K562 (cell line): Measurements from ENCODE around the gene SHISA4. TPM values are rescaled to one million over a fixed set of nuclear protein-coding genes. Genes with fewer than 3 reads are reported as not detected.

Experiments used
- ATAC-seq: fragments of 200-7000 bp; cut with Tn5 transposase; 3 replicates; pipeline ENCODE4 v1.9.1; 2020; ENCODE audit warnings: moderate library complexity
- BruUV-seq: library from RNA; stranded (reverse); fragments of 400-500 nt; replicated peaks from 2 replicates; lab custom pipeline; 2021; lab: Mats Ljungman, UMichigan
- CTCF ChIA-PET: fragments of 300-600 bp; formaldehyde crosslinking; extraction: SDS; loops from one replicate; lab custom pipeline; 2021; ENCODE audit warnings: low intra/inter-chr PET ratio; lab: Yijun Ruan, JAX
- POLR2A ChIA-PET: fragments of 300-600, 350-650 bp; sonication (Branson Sonifier 250); formaldehyde crosslinking; extraction: SDS; loops from one replicate; lab custom pipeline; 2021; ENCODE audit warnings: antibody characterized with exemption, inconsistent platforms; lab: Yijun Ruan, JAX
- DNase-seq, 4 experiments: peaks; one replicate each; pipeline versions ENCODE4 v3.0.0 to v3.0.0-alpha.2; 2011 to 2018; ENCODE audit warnings: low spot score in 3 of 4, mixed read lengths in 3 of 4; ENCODE audit errors: extremely low read depth in 1 of 4
- FAIRE-seq: peaks from 2 replicates; lab custom pipeline; 2011; peaks lifted over from hg19 to GRCh38; lab: Jason Lieb, UNC
- H2AFZ ChIP-seq: 2 replicates; pipeline ENCODE4 v1.6.0; 2011; ENCODE audit warnings: low read depth, low read length, control low read depth, inconsistent platforms
- H3K27ac ChIP-seq: fragments of 200-600 bp; 3 replicates; pipeline ENCODE4 v1.8.0; 2011; ENCODE audit warnings: low read depth, mild to moderate bottlenecking, control low read depth, inconsistent platforms, low read length, moderate library complexity, mixed read lengths; ENCODE audit errors: extremely low read depth
- H3K27me3 ChIP-seq, 2 experiments: fragments of 300-600 bp in 1 of 2; 2 replicates in 1 of 2; 3 replicates in 1 of 2; pipeline versions ENCODE4 v1.6.0 to v1.8.0; 2011; ENCODE audit warnings: inconsistent platforms in 2 of 2, low read length in 2 of 2, mild to moderate bottlenecking in 1 of 2, mixed read lengths in 1 of 2, moderate library complexity in 1 of 2; ENCODE audit not compliant: control insufficient read depth in 2 of 2, insufficient read depth in 2 of 2
- H3K36me3 ChIP-seq: fragments of 300-600 bp; 3 replicates; pipeline ENCODE4 v1.8.0; 2011; ENCODE audit warnings: mild to moderate bottlenecking, low read length, inconsistent platforms; ENCODE audit not compliant: control insufficient read depth, insufficient read depth
- H3K4me1 ChIP-seq, 2 experiments: fragments of 200-600 bp in 1 of 2; replicated peaks in 1 of 2; 2 replicates in 1 of 2; 3 replicates in 1 of 2; pipeline versions ENCODE4 v1.5.1 to v1.8.0; 2011; ENCODE audit warnings: inconsistent platforms in 2 of 2, low read length in 2 of 2, mild to moderate bottlenecking in 1 of 2, mixed read lengths in 1 of 2, moderate library complexity in 1 of 2; ENCODE audit not compliant: control insufficient read depth in 2 of 2, insufficient read depth in 2 of 2
- H3K4me2 ChIP-seq: 2 replicates; pipeline ENCODE4 v1.6.1; 2011; ENCODE audit warnings: low read length, control low read depth, inconsistent platforms, mixed read lengths; ENCODE audit not compliant: insufficient read depth
- H3K4me3 ChIP-seq: fragments of 200-600 bp; sonication (generic), shearing (Covaris generic); 2 replicates; pipeline ENCODE4 v1.5.1; 2016; ENCODE audit warnings: control low read depth, inconsistent platforms
- H3K79me2 ChIP-seq: fragments of 200-600 bp; 3 replicates; pipeline ENCODE4 v1.8.0; 2011; ENCODE audit warnings: low read length, inconsistent platforms; ENCODE audit not compliant: control insufficient read depth, insufficient read depth
- H3K9ac ChIP-seq, 2 experiments: 2 replicates each; pipeline versions ENCODE4 v1.6.0 to v1.6.1; 2011; ENCODE audit warnings: low read depth in 2 of 2, low read length in 2 of 2, control low read depth in 1 of 2, inconsistent platforms in 1 of 2, mild to moderate bottlenecking in 1 of 2, mixed read lengths in 1 of 2; ENCODE audit not compliant: insufficient read depth in 1 of 2
- H3K9me1 ChIP-seq: one replicate; pipeline ENCODE4 v1.6.0; 2011; ENCODE audit warnings: inconsistent platforms, mild to moderate bottlenecking, low read length, moderate library complexity; ENCODE audit not compliant: control insufficient read depth, insufficient read depth
- H3K9me3 ChIP-seq: replicated peaks from 2 replicates; pipeline ENCODE4 v1.5.1; 2011; ENCODE audit warnings: low read depth, low read length, inconsistent platforms; ENCODE audit not compliant: control insufficient read depth, insufficient read depth
- H4K20me1 ChIP-seq: replicated peaks from 2 replicates; pipeline ENCODE4 v1.6.1; 2011; ENCODE audit warnings: low read length, inconsistent platforms, mixed read lengths; ENCODE audit not compliant: control insufficient read depth, insufficient read depth
- EHMT2 ChIP-seq: fragments of 450-650 bp; IDR thresholded peaks from 2 replicates; pipeline ENCODE4 v1.6.1; 2018; ENCODE audit warnings: antibody characterized with exemption
- ETS2 ChIP-seq: IDR thresholded peaks from 2 replicates; pipeline ENCODE4 v1.6.1; 2016; ENCODE audit warnings: borderline replicate concordance, missing genetic modification characterization, mild to moderate bottlenecking, moderate library complexity, missing compliant biosample characterization; ENCODE audit not compliant: poor library complexity, severe bottlenecking
- HNRNPUL1 ChIP-seq: fragments of 200-400 bp; formaldehyde crosslinking; IDR thresholded peaks from 2 replicates; pipeline ENCODE4 v1.6.1; 2017; ENCODE audit warnings: low read length
- MAFG ChIP-seq: fragments of 450-650 bp; conservative IDR thresholded peaks from 2 replicates; pipeline ENCODE4 v1.6.1; 2016; ENCODE audit warnings: missing genetic modification characterization, missing compliant biosample characterization
- MCM3 ChIP-seq: fragments of 450-650 bp; IDR thresholded peaks from 2 replicates; pipeline ENCODE4 v1.6.1; 2016
- MCM7 ChIP-seq, 2 experiments: fragments of 450-650 bp; IDR thresholded peaks; 2 replicates each; pipeline ENCODE4 v1.6.1; 2016 to 2018
- NFE2 ChIP-seq: IDR thresholded peaks from 2 replicates; pipeline ENCODE4 v1.6.1; 2014; ENCODE audit warnings: antibody characterized with exemption, low read depth
- PRMT5 ChIP-seq: sonication (generic); formaldehyde crosslinking; IDR thresholded peaks from 2 replicates; pipeline ENCODE4 v1.5.0; 2020; ENCODE audit warnings: missing genetic modification reagents
- PTBP1 ChIP-seq: fragments of 200-400 bp; formaldehyde crosslinking; IDR thresholded peaks from 2 replicates; pipeline ENCODE4 v1.6.1; 2017; ENCODE audit warnings: low read depth, low read length
- SRSF3 ChIP-seq: fragments of 200-400 bp; formaldehyde crosslinking; IDR thresholded peaks from 2 replicates; pipeline ENCODE4 v1.6.1; 2016; ENCODE audit warnings: mild to moderate bottlenecking, low read length, moderate library complexity; ENCODE audit not compliant: insufficient read depth
- TRIM24 ChIP-seq, 2 experiments: fragments of 450-650 bp; IDR thresholded peaks; 2 replicates each; pipeline ENCODE4 v1.6.1; 2016
- TRIM28 ChIP-seq: fragments of 450-650 bp; IDR thresholded peaks from 2 replicates; pipeline ENCODE4 v1.6.1; 2017
- ZBTB5 ChIP-seq: fragments of 450-650 bp; IDR thresholded peaks from 2 replicates; pipeline ENCODE4 v1.6.1; 2017; ENCODE audit warnings: antibody characterized with exemption
- ZMIZ1 ChIP-seq, 2 experiments: fragments of 150-350 bp in 1 of 2; IDR thresholded peaks; 2 replicates each; pipeline ENCODE4 v1.6.1; 2012 to 2016; ENCODE audit warnings: low read depth in 2 of 2, low read length in 2 of 2, mild to moderate bottlenecking in 1 of 2, moderate library complexity in 1 of 2
- ZNF316 ChIP-seq: fragments of 450-650 bp; IDR thresholded peaks from 2 replicates; pipeline ENCODE4 v1.6.1; 2016
- ZNF395 ChIP-seq: fragments of 200-800 bp; sonication (Bioruptor generic); IDR thresholded peaks from 2 replicates; pipeline ENCODE4 v1.6.1; 2017; ENCODE audit warnings: missing genetic modification characterization, missing compliant biosample characterization
- ZNF551 ChIP-seq: fragments of 250-450 bp; sonication (Bioruptor Pico); IDR thresholded peaks from 2 replicates; pipeline ENCODE4 v1.5.0; 2021; ENCODE audit warnings: mild to moderate bottlenecking, moderate library complexity
- ZNF583 ChIP-seq: fragments of 250-450 bp; sonication (Bioruptor Pico); IDR thresholded peaks from 2 replicates; pipeline ENCODE4 v1.4.0; 2020
- WGBS: fragments of 100-300 bp; shearing (Covaris generic); methylation state at CpG from one replicate; pipeline ENCODE4 v1.1.6; 2016; ENCODE audit warnings: low coverage, mixed read lengths; ENCODE audit not compliant: insufficient coverage; ENCODE audit errors: missing lambda C conversion rate; 5-methylcytosine and 5-hydroxymethylcytosine counted together
- in situ Hi-C: fragments of 300-500 bp; cut with MboI; formaldehyde crosslinking; loops from 4 replicates; pipeline ENCODE4 v1.15.0; 2018; ENCODE audit warnings: inconsistent platforms, mixed read lengths
- intact Hi-C: fragments of 100-400 bp; cut with micrococcal nuclease; formaldehyde crosslinking; loops from 2 replicates; pipeline ENCODE4 v1.14.2; 2022
- polyA plus RNA-seq, 8 experiments: library from polyadenylated mRNA; depleted of rRNA in 4 of 8; stranded (reverse) in 5 of 8; unstranded in 3 of 8; fragments of >200 nt; fragmentation: Nextera tagmentation in 2 of 8; fragmentation: Illumina TruSeq in 1 of 8; extraction: Ambion mirVana in 2 of 8; extraction: Trizol in 1 of 8; gene quantifications; 2 replicates each; pipeline versions ENCODE4 v1.2.1 to v1.2.3, GENCODE V29; 2011 to 2014; ENCODE audit warnings: inconsistent platforms in 1 of 8, missing spikeins in 1 of 8
- total RNA-seq, 7 experiments: library from RNA; depleted of rRNA in 6 of 7; stranded (reverse); fragments of >200 nt in 6 of 7; fragmentation: Illumina TruSeq in 2 of 7; extraction: Trizol in 2 of 7; gene quantifications; 2 replicates each; pipeline versions ENCODE4 v1.2.1 to v1.2.3, GENCODE V29; 2011 to 2021; ENCODE audit warnings: low replicate concordance in 1 of 7

The SHISA4 gene
- total and polyA plus RNA-seq, 9 of the 15 experiments (the other 6 are each of a cell fraction or from before 2014, with no cell fraction given): 0.15 to 0.95 (median 0.68) TPM; not detected in 2

- no peak overlapping the region for H2AFZ ChIP-seq
- no peak for ATAC-seq
- H3K27me3 ChIP-seq: no peaks in the 10 kb centered on the region
- no peak overlapping the region for H3K4me3 ChIP-seq
- POLR2A ChIA-PET: no interaction called here
- in situ Hi-C loops: no loop called here
- H3K4me2 ChIP-seq: no peak overlapping the region
- H3K9ac ChIP-seq: no peak overlapping the region
- 0 out of 2 replicates have a peak, but pooled peaks have one; percentile 40 for TF ChIP-seq HNRNPUL1
- no peak for TF ChIP-seq SRSF3
- peak; percentile 68 for TF ChIP-seq ZNF316
- TF ChIP-seq TRIM28: peak; percentile 74; the same call in 1 of the 2 replicates
- no peak for TF ChIP-seq NFE2
- no peak for TF ChIP-seq MCM3
- no peak for TF ChIP-seq PRMT5
- TF ChIP-seq ZBTB5: no peak
- no peak for TF ChIP-seq MCM7 (IDR thresholded peaks at IDR 0.05)
- no peak for TF ChIP-seq PTBP1
- TF ChIP-seq MAFG: 0 out of 2 replicates have a peak, but pooled peaks have one; percentile 19
- TF ChIP-seq ZNF395 (CRISPR knock-in tag): no peak
- TF ChIP-seq TRIM24 (IDR thresholded peaks at IDR 0.05): peak in 1 of 2 experiments; percentile 41; a peak in 2 of 4 replicates
- no peak for TF ChIP-seq ZNF551 (CRISPR knock-in tag)
- no peak for TF ChIP-seq EHMT2
- no peak for TF ChIP-seq ETS2
- no peak for TF ChIP-seq ZMIZ1 (IDR thresholded peaks at IDR 0.05; ENCODE audit: low read depth in 2 of 2, low read length in 2 of 2)
- no peak for TF ChIP-seq ZNF583 (CRISPR knock-in tag)
- TF ChIP-seq, all 486 proteins: peak for 5
- no peaks in the 10 kb centered on the region for H3K9me3 ChIP-seq
- H4K20me1 ChIP-seq: no peaks in the 10 kb centered on the region
- intact Hi-C loops: no loop called here
- peaks cover 26 to 32% of the 10 kb centered on the region in 2 experiments for H3K4me1 ChIP-seq
- H3K79me2 ChIP-seq: no peaks in the 10 kb centered on the region
- no peaks in the 10 kb centered on the region for H3K36me3 ChIP-seq
- DNase-seq (no peak), FAIRE-seq (no peak)
- BruUV-seq: no TSS peak
- 73% methylated on average over 5 of the region's 5 CpGs for WGBS
- H3K9me1 ChIP-seq: no peaks in the 10 kb centered on the region
- no peak overlapping the region for H3K27ac ChIP-seq
- CTCF ChIA-PET: no interaction called here
Observed at GRCh38 chr1:201937624-201938213, 49.0 kb downstream of the SHISA4 start.
